Activated CD4-positive, alpha-beta memory T cell treated with anti-CD3 and anti-CD28 coated beads, Interleukin-2, amount 10 ng/mL, durations not matched to agents 7 days and 5 days (primary cell): ENCODE data around the gene LMX1A. TPM values are rescaled to one million over a fixed set of nuclear protein-coding genes. Genes with fewer than 3 reads are reported as not detected.

Source experiments
- CTCF ChIA-PET: fragments of 350-600 bp; sonication (Branson Sonifier 250); formaldehyde crosslinking; loops from one replicate; lab custom pipeline; 2021; ENCODE audit warnings: antibody characterized with exemption, inconsistent platforms; lab: Charles Lee
- POLR2A ChIA-PET: fragments of 350-600 bp; sonication (Branson Sonifier 250); formaldehyde crosslinking; loops from one replicate; lab custom pipeline; 2021; ENCODE audit warnings: antibody characterized with exemption; lab: Charles Lee
- DNase-seq: peaks from one replicate; pipeline ENCODE4 v3.0.0-alpha.2; 2020
- H3K27ac Mint-ChIP-seq: one replicate; pipeline ENCODE4 v1.8.0; 2021; ENCODE audit warnings: mild to moderate bottlenecking, mixed read lengths
- H3K27me3 Mint-ChIP-seq: one replicate; pipeline ENCODE4 v1.8.0; 2021; ENCODE audit warnings: mixed read lengths
- H3K36me3 Mint-ChIP-seq: one replicate; pipeline ENCODE4 v1.8.0; 2021; ENCODE audit warnings: low read depth, mixed read lengths
- H3K4me1 Mint-ChIP-seq: one replicate; pipeline ENCODE4 v1.8.0; 2021; ENCODE audit warnings: mixed read lengths
- H3K4me3 Mint-ChIP-seq: one replicate; pipeline ENCODE4 v1.8.0; 2021; ENCODE audit warnings: mild to moderate bottlenecking, mixed read lengths
- H3K9me3 Mint-ChIP-seq: one replicate; pipeline ENCODE4 v1.8.0; 2021; ENCODE audit warnings: mixed read lengths
- total RNA-seq, 2 experiments: library from RNA; stranded (reverse); gene quantifications; one replicate each; pipeline ENCODE4 v1.2.3, GENCODE V29; 2021

The LMX1A gene
- total RNA-seq, 2 experiments from 2014 or later, result not detected

GRCh38 chr1:165339164-165339563 is 17.4 kb downstream of the LMX1A start:
- CTCF ChIA-PET, result interaction anchor here (1.3 kb wide), 1 partner anchor 81 kb away, joined by 3 read pairs; no protein-coding TSS in a partner anchor
- H3K4me1 Mint-ChIP-seq, result no peaks in the 10 kb centered on the region
- no peak for DNase-seq
- H3K9me3 Mint-ChIP-seq, result no peaks in the 10 kb centered on the region
- no peaks in the 10 kb centered on the region for H3K36me3 Mint-ChIP-seq
- H3K27ac Mint-ChIP-seq, result no peak overlapping the region
- peaks cover 30% of the 10 kb centered on the region for H3K27me3 Mint-ChIP-seq
- POLR2A ChIA-PET, result no interaction called here
- no peak overlapping the region for H3K4me3 Mint-ChIP-seq

DNA sequence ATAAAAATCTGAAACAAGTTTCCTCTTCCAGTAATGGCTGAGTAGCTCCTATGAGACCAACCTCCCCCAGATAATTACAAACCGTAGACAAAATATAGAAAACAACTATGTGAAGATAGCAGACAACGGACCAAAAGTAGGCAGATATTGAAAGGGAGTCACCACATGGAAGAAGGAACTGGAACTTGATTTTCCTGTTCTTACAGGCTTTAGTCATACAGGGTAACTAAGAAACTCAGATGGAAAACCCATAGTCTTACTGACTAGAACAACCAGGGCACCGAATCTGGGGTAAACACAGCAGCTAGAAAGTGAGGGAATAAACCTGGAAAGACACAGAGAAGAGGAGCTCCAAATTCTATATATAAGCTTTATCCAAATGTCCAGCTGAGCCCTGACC is 26.0 kb downstream of the LMX1A start:
- Mint-ChIP-seq H3K27ac (no peak overlapping the region), H3K36me3 (no peaks in the 10 kb centered on the region), H3K9me3 (no peaks in the 10 kb centered on the region), H3K27me3 (peaks cover 14% of the 10 kb centered on the region), H3K4me1 (no peaks in the 10 kb centered on the region), H3K4me3 (no peak overlapping the region)
- CTCF ChIA-PET, result no interaction called here
- DNase-seq, result no peak
- POLR2A ChIA-PET, result interaction anchor here (0.7 kb wide), 1 partner anchor 120 kb away, joined by 3 read pairs; no protein-coding TSS in a partner anchor

DNA sequence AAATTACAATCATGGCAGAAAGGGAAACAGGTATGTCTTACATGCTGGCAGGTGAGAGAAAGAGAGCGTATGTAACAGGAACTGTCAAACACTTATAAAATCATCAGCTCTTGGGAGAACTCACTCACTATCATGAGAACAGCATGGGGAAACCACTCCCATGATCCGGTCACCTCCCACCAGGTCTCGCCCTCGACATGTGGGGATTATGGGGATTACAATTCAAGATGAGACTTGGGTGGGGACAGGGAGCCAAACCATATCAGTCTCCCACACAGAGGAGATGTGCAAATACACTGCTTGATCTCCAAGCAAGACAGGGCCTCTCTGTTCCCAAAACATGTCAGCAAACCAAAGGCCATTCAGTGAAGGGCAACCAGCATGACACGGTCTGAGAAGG is 27.4 kb downstream of the LMX1A start:
- no peak for DNase-seq
- Mint-ChIP-seq H3K36me3 (no peaks in the 10 kb centered on the region), H3K27me3 (peaks cover 18% of the 10 kb centered on the region), H3K27ac (no peak overlapping the region), H3K4me1 (no peaks in the 10 kb centered on the region), H3K9me3 (no peaks in the 10 kb centered on the region), H3K4me3 (no peak overlapping the region)
- ChIA-PET POLR2A (no interaction called here), CTCF (no interaction called here)

GRCh38 chr1:165328136-165328535 is 28.4 kb downstream of the LMX1A start:
- Mint-ChIP-seq H3K27me3 (peaks cover 17% of the 10 kb centered on the region), H3K9me3 (no peaks in the 10 kb centered on the region), H3K4me1 (no peaks in the 10 kb centered on the region), H3K4me3 (no peak overlapping the region), H3K36me3 (no peaks in the 10 kb centered on the region), H3K27ac (no peak overlapping the region)
- POLR2A ChIA-PET, result no interaction called here
- DNase-seq, result no peak
- CTCF ChIA-PET, result no interaction called here

- H3K9me3 Mint-ChIP-seq, result no peaks in the 10 kb centered on the region
- H3K4me1 Mint-ChIP-seq, result no peaks in the 10 kb centered on the region
- ChIA-PET POLR2A (no interaction called here), CTCF (no interaction called here)
- H3K36me3 Mint-ChIP-seq, result no peaks in the 10 kb centered on the region
- no peak overlapping the region for H3K27ac Mint-ChIP-seq
- no peak for DNase-seq
- peaks cover 20% of the 10 kb centered on the region for H3K27me3 Mint-ChIP-seq
- no peak overlapping the region for H3K4me3 Mint-ChIP-seq
These were observed 29.0 kb downstream of the LMX1A start for GRCh38 chr1:165327538-165327937.

DNA sequence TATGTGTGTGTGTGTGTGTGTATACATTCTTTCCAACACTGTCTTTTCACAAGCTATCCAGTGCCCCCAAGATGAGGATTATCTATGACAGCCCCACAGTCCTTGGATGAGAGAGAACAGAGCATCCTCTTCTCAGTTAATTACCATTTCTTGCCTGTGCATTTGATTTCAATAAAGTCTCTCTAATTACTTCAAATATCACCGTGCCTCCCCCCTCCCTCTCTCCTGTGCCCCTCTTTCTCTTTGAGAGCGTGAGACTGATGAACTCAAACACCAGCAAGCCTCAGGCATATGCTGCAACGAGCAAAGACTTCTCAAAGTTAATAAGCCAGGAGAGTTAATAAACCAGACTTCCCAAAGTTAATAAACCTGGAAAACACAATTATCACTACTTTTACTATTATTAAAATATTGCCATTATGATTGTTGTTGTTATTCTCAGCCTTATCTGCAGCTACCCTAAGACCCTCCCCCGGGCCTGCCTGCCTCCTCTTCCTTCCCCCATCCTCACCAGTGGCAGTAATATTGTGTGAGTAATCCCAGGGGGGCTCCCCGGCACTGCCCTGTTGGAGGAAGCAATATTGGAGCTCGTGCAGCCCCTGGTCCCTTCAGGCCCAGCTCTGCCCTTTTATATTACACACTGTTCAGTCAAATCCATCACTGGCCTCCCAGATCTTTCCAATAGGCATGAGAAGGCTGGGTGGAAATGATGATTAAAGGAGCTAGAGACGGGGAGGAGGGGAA is 30.9 kb downstream of the LMX1A start:
- H3K4me1 Mint-ChIP-seq, result no peaks in the 10 kb centered on the region
- no peak for DNase-seq
- peaks cover 20% of the 10 kb centered on the region for H3K27me3 Mint-ChIP-seq
- no peak overlapping the region for H3K27ac Mint-ChIP-seq
- ChIA-PET POLR2A (no interaction called here), CTCF (no interaction called here)
- no peak overlapping the region for H3K4me3 Mint-ChIP-seq
- H3K9me3 Mint-ChIP-seq, result no peaks in the 10 kb centered on the region
- H3K36me3 Mint-ChIP-seq, result no peaks in the 10 kb centered on the region

- CTCF ChIA-PET, result no interaction called here
- H3K36me3 Mint-ChIP-seq, result no peaks in the 10 kb centered on the region
- POLR2A ChIA-PET, result no interaction called here
These were observed 32.5 kb downstream of the LMX1A start for GRCh38 chr1:165324050-165324449.

GRCh38 chr1:165317612-165318011 is 38.9 kb downstream of the LMX1A start:
- Mint-ChIP-seq H3K9me3 (no peaks in the 10 kb centered on the region), H3K27ac (no peak overlapping the region), H3K4me1 (no peaks in the 10 kb centered on the region), H3K36me3 (no peaks in the 10 kb centered on the region), H3K27me3 (peaks cover 20% of the 10 kb centered on the region), H3K4me3 (no peak overlapping the region)
- ChIA-PET POLR2A (no interaction called here), CTCF (no interaction called here)
- no peak for DNase-seq

More at GRCh38 chr1:165324050-165324449, 32.5 kb downstream of the LMX1A start:
- Mint-ChIP-seq H3K9me3 (no peaks in the 10 kb centered on the region), H3K4me3 (no peak overlapping the region), H3K4me1 (no peaks in the 10 kb centered on the region), H3K27me3 (peaks cover 20% of the 10 kb centered on the region), H3K27ac (no peak overlapping the region)
- no peak for DNase-seq

GRCh38 chr1:165316153-165316772 is 40.3 kb downstream of the LMX1A start:
- no peaks in the 10 kb centered on the region for H3K36me3 Mint-ChIP-seq
- no peak overlapping the region for H3K4me3 Mint-ChIP-seq
- H3K27me3 Mint-ChIP-seq, result peaks cover 20% of the 10 kb centered on the region
- H3K4me1 Mint-ChIP-seq, result no peaks in the 10 kb centered on the region
- H3K27ac Mint-ChIP-seq, result no peak overlapping the region
- ChIA-PET POLR2A (no interaction called here), CTCF (no interaction called here)
- DNase-seq, result no peak
- no peaks in the 10 kb centered on the region for H3K9me3 Mint-ChIP-seq

DNA sequence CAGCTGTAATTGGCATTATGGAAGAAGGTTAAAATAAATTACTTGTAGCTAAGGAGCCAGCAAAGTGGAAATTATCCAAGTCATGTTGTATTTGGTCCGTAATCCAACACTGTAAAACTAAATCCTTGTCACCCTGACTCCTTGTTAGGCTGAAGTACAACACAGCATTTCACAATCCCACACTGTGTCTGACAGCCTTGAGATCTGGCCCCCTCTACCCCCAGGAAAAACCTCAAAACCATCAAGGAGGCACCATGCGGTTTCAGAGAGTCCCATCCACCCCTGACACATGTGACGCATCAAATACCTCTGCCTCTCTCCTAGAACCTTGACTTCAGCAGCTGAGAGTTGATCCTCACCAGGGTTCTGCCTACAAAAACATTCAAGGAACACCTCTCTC is 41.0 kb downstream of the LMX1A start:
- DNase-seq, result no peak
- Mint-ChIP-seq H3K36me3 (no peaks in the 10 kb centered on the region), H3K4me3 (no peak overlapping the region), H3K4me1 (no peaks in the 10 kb centered on the region), H3K27me3 (peaks cover 20% of the 10 kb centered on the region), H3K9me3 (no peaks in the 10 kb centered on the region), H3K27ac (no peak overlapping the region)
- CTCF ChIA-PET, result no interaction called here
- POLR2A ChIA-PET, result no interaction called here

DNA sequence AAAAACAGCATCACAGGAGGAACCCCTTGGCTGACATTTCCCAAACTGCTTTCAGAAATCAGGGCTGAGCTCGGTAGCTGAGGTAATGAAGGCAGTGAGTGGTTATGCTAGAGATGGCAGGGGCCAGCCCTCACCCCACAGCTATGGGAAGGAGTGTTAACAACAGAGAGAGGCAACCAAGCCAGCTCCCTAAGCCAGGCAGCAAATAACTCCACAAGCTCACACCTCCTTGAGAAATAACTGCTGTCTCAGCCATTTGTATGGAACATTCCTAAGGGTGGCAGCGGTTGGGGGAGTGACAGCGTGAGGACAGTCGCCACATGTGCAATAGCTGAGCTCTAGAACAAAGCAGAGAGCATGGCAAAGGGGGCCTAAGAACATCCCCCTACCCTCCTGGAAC is 42.6 kb downstream of the LMX1A start:
- no peaks in the 10 kb centered on the region for H3K9me3 Mint-ChIP-seq
- H3K4me3 Mint-ChIP-seq, result no peak overlapping the region
- H3K4me1 Mint-ChIP-seq, result no peaks in the 10 kb centered on the region
- peaks cover 18% of the 10 kb centered on the region for H3K27me3 Mint-ChIP-seq
- ChIA-PET POLR2A (no interaction called here), CTCF (no interaction called here)
- no peak for DNase-seq
- H3K36me3 Mint-ChIP-seq, result no peaks in the 10 kb centered on the region
- no peak overlapping the region for H3K27ac Mint-ChIP-seq

DNA sequence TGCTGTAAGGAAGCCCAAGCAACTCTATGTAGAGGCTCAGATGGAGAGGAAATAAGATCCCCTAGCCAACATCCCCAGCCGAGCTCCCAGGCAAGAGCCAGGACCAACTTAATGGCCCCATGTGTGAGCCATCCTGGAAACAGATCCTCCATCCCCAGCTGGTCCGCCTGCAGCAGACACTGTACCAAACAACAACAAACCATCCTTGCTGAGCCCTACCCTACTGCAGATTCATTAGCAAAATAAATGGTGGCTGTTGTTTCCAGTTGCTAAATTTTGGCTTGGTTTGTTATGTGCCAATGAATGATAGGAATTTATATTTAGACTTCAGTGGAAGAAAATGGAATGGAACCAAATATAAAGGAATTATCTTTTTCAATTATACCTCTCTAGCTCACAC is 43.9 kb downstream of the LMX1A start:
- ChIA-PET POLR2A (no interaction called here), CTCF (no interaction called here)
- H3K4me3 Mint-ChIP-seq, result no peak overlapping the region
- DNase-seq, result no peak
- no peaks in the 10 kb centered on the region for H3K36me3 Mint-ChIP-seq
- no peak overlapping the region for H3K27ac Mint-ChIP-seq
- H3K27me3 Mint-ChIP-seq, result peaks cover 13% of the 10 kb centered on the region
- no peaks in the 10 kb centered on the region for H3K4me1 Mint-ChIP-seq
- H3K9me3 Mint-ChIP-seq, result no peaks in the 10 kb centered on the region

GRCh38 chr1:165306543-165307434 is 49.7 kb downstream of the LMX1A start:
- ChIA-PET CTCF (no interaction called here), POLR2A (no interaction called here)
- peaks cover 2% of the 10 kb centered on the region for H3K27me3 Mint-ChIP-seq
- H3K4me3 Mint-ChIP-seq, result no peak overlapping the region
- H3K36me3 Mint-ChIP-seq, result no peaks in the 10 kb centered on the region
- H3K27ac Mint-ChIP-seq, result no peak overlapping the region
- H3K4me1 Mint-ChIP-seq, result no peaks in the 10 kb centered on the region
- no peaks in the 10 kb centered on the region for H3K9me3 Mint-ChIP-seq
- no peak for DNase-seq
